GM21576 (cell line): Measurements from ENCODE around the gene GPR39.
"Not testable (repeated sequence)": the region's sequence is repeated elsewhere in the genome, so short reads cannot be mapped to it uniquely, and the experiment has no call there.

Experiments
- ATAC-seq: cut with Tn5 transposase; IDR thresholded peaks from one replicate; pipeline ENCODE4 v1.9.1; 2021; ENCODE audit warnings: mild to moderate bottlenecking, moderate library complexity; ENCODE audit not compliant: unreplicated experiment

GPR39 gene

GRCh38 chr2:132484144-132484543 is 67.5 kb downstream of the GPR39 start:
- no peak for ATAC-seq

GRCh38 chr2:132488491-132488890 is 71.9 kb downstream of the GPR39 start:
- ATAC-seq = no peak

- no peak for ATAC-seq
Observed at GRCh38 chr2:132489150-132489549, 72.5 kb downstream of the GPR39 start.

DNA sequence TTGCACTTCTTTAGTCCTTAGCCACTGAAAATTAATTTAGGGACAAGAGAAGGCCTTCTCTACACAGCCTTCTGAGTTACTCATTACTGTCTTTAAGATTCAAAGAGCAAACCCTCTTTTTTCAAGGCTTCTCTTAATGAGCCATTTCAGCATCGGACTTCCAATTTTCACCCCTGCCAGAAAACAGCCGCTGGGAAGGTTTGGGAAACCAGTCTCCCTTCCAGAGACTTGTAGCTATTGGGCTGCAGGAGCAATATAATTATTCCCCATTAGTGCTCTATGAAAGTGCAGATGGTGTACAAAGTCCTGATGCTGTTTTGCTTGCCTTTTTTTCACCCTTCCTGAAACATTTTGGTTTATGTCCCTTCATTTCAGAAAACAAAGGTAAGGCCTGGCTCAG is 79.3 kb downstream of the GPR39 start:
- no peak for ATAC-seq

- no peak for ATAC-seq
Observed at GRCh38 chr2:132496555-132496954, 80.0 kb downstream of the GPR39 start.

- no peak for ATAC-seq
Observed at GRCh38 chr2:132497591-132497990, 81.0 kb downstream of the GPR39 start.

DNA sequence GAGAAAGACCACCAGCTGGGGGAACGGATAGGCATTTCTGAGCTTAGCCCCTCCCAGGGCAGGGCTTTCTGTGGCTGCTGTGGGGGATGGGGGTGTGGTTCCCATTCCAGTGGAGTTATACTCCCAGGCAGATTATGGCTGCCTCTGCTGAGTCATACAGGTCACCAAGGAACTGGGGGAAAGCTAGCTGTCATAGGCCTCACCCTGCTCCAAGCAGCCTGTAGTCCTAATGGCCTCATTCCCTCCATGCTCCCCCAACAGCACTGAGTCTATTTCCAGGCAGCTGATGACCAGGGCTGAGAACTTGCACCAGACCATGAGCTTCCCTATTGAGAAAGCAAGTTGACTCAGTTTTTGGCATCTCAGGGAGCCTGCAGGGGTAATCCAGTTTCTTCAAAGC is 87.1 kb downstream of the GPR39 start:
- ATAC-seq = no peak

DNA sequence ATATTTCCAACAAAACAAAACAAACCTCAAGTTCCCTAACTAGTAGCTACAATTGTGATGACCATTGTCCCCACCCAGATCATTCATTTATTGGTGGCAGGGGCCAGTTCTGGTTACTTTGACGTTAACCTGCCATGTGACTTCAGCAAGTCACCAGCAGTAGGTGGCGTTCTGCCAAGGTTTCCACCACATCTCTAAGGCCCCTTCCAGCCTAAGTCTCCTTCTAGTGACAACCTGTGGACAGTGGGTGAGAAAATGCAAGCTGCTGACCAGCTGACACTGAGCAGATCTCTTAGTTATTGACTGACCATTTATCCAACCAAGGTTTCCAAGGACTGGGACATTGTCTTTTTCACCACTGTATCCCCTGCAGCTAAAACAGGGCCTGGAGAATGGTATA is 98.4 kb downstream of the GPR39 start:
- ATAC-seq = no peak

DNA sequence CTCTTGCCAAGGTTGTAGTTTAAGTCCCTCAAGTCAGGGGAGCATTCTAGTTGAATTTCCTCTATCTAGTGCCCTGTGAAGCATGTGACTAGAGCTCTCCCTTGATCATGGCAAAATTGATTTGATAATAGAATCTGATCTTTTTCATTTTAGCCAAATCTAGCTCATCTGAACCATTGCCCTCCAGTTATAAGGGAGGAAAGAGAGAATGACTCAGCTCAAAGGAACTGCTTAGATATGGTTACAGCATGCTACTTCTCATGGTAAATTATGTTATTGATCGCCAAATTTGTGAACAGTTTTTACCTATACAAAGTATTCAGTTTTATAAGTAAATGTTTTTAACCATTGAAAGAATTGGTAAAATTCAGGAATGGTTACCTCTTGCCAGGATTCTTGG is 100.8 kb downstream of the GPR39 start:
- ATAC-seq = no peak

- no peak for ATAC-seq
Observed at GRCh38 chr2:132518302-132518701, 101.7 kb downstream of the GPR39 start.

DNA sequence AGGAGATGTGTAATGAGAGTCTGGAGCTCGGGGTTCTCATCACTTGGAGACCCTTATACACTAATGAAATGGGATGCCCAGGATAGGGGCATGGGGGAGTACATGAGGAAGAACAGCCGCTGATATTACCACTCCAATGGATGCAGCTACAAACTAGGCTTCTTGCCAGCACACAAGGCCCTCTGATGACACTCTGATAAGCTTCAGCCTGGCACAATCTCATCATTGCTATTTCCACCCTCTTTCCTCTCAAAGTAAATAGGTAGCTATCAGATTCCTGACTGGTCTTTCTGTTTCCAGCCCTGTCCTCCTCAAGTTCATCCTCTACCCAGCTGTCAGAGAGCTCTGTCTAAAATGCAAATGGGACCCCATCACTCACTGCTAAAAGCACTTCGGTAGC is 103.0 kb downstream of the GPR39 start:
- ATAC-seq = no peak

GRCh38 chr2:132521341-132521740 is 104.7 kb downstream of the GPR39 start:
- no peak for ATAC-seq

GRCh38 chr2:132522901-132523300 is 106.3 kb downstream of the GPR39 start:
- no peak for ATAC-seq

GRCh38 chr2:132537061-132537460 is 120.5 kb downstream of the GPR39 start:
- not testable (repeated sequence) for ATAC-seq

- ATAC-seq = no peak
Observed at GRCh38 chr2:132538331-132538855, 121.8 kb downstream of the GPR39 start.

DNA sequence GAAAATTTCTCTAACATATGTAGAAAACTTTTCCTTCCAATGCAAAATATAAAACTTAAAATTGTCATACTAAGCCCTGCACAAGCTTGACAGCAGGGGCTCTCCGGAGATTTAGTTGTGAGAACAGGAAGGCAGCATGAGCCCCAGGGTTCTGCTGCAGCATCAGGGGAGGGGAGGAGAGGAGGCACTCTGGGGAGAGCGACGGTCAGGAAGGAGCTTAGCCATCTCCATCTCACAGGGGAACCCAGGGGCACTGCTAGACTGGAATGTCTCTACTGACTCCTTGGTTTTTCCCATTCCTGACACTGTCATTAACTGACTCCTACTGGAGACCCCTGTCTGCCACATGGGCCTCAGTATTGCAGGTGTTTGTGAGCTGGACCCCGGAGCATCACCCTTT is 123.6 kb downstream of the GPR39 start:
- ATAC-seq = no peak

DNA sequence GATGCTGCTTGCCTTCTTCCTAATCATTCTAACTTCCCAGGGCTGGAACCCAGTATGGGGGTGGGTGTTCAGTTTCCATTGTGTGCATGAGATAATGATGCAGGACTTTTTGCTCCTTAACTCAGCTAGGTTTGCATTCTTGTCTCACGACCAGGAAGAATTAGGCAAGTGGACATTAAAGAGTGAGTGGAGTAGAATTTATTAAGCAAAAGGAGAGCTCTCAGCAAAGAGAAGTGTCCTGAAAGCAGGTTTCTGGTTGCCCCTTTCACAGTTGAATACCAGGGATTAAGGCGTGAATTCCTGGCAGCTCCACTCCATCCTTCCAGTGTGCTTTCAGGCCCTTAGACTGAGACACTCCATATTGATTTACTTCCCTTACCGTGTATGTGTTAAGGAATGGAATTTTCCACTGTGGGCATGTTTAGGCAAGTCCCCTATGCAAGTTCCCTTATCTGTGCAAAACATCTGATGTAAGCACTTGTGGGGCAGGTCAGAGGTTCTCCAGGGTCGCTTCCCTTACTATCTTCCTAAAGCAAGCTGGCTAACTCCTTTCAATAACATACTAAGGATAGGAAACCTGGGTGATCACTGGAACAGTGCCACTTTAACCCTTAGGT is 126.5 kb downstream of the GPR39 start:
- no peak for ATAC-seq

DNA sequence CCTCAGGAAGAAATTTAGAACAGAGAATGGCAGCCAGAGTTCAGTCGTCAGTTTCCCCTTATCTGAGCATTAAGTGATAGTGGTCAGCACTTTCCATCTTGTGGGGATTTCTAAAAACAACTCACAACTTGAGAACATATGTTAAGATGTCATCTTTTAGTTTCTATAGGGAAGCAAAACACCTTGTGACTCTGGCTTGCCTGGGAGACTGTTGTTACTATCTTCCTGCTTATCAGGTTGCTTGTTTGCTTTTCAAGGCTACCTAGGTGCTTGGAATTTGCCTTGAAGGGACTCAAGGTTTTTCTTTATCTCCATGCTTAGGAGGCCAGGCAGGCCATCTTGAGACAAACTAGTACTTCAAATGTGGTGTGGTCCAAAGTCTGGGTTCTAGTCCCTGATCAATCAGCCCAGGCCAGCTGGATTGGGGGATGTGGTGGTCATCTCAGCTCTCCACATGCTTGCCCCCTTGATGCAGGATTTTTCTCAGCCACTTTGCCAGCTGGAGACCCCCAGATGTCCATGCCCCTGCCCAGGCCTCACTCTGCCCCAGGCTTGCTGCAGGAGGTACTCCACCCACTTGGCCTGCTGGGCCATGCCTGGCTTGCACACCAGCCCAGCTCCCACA is 127.5 kb downstream of the GPR39 start:
- ATAC-seq = no peak

GRCh38 chr2:132547090-132547687 is 130.6 kb downstream of the GPR39 start:
- ATAC-seq = no peak

GRCh38 chr2:132549935-132550670 is 133.5 kb downstream of the GPR39 start:
- ATAC-seq = no peak

- no peak for ATAC-seq
Observed at GRCh38 chr2:132550946-132551345, 134.3 kb downstream of the GPR39 start.

DNA sequence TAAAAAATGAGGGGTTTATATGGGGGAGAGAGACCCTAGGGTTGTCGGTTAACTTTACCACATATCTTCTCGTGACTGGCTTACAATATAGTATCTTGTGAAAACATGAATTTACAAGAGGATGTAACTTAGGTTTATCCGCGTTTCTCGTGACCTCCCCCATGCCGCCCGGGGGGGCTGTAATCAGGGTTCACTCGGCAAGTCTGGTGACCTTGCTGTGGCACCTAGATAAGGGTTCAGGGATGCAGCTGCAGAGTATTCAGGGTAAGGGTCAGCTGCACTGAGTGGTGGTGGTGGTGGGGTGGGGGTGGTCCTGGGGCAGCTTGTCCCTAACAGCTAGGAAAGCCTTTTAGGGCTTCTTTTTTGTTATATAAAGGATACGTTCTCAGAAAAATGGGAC is 141.1 kb downstream of the GPR39 start:
- ATAC-seq = no peak
